ENCODE data around the gene FAM184B.

- TF ChIP-seq, protein P1, sequence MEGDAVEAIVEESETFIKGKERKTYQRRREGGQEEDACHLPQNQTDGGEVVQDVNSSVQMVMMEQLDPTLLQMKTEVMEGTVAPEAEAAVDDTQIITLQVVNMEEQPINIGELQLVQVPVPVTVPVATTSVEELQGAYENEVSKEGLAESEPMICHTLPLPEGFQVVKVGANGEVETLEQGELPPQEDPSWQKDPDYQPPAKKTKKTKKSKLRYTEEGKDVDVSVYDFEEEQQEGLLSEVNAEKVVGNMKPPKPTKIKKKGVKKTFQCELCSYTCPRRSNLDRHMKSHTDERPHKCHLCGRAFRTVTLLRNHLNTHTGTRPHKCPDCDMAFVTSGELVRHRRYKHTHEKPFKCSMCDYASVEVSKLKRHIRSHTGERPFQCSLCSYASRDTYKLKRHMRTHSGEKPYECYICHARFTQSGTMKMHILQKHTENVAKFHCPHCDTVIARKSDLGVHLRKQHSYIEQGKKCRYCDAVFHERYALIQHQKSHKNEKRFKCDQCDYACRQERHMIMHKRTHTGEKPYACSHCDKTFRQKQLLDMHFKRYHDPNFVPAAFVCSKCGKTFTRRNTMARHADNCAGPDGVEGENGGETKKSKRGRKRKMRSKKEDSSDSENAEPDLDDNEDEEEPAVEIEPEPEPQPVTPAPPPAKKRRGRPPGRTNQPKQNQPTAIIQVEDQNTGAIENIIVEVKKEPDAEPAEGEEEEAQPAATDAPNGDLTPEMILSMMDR (IDR thresholded peaks at IDR 0.05) = no peak
- no peak for TF ChIP-seq POLR2A (IDR thresholded peaks at IDR 0.05)
Measured at GRCh38 chr4:17595471-17596005, 185.9 kb downstream of the FAM184B start.
